ENCODE results near the gene ZKSCAN3. TPM values are rescaled to one million over a fixed set of nuclear protein-coding genes. Genes with fewer than 3 reads are reported as not detected.

Gene ZKSCAN3
- polyA plus RNA-seq, 1 donor from 2014 or later = 14.9 TPM

GRCh38 chr6:28373925-28374324 is 24.2 kb downstream of the ZKSCAN3 start:
- H3K9me3 ChIP-seq (ENCODE audit: low read length) = no peaks in the 10 kb centered on the region
- no peaks in the 10 kb centered on the region for H3K79me2 ChIP-seq (replicated peaks; ENCODE audit: insufficient read depth, low read length)
- H3K4me2 ChIP-seq (ENCODE audit: low read length) = no peak overlapping the region
- H3K9ac ChIP-seq (ENCODE audit: low read length) = no peak overlapping the region
- no peaks in the 10 kb centered on the region for H3K9me2 ChIP-seq (ENCODE audit: insufficient read depth, low read length)
- TF ChIP-seq EP300 (conservative IDR thresholded peaks at IDR 0.05; ENCODE audit: poor library complexity, severe bottlenecking) = no peak
- TF ChIP-seq RAD21 (conservative IDR thresholded peaks at IDR 0.05) = no peak
- TF ChIP-seq CTCF (IDR thresholded peaks at IDR 0.05; ENCODE audit: poor library complexity, severe bottlenecking) = no peak
- no peak for TF ChIP-seq TAF1 (IDR thresholded peaks at IDR 0.05; ENCODE audit: low read depth)
- no peak for TF ChIP-seq POLR2AphosphoS5 (IDR thresholded peaks at IDR 0.05)
- no peak for TF ChIP-seq SMC3 (conservative IDR thresholded peaks at IDR 0.05; ENCODE audit: poor library complexity)
- TF ChIP-seq, protein P1, sequence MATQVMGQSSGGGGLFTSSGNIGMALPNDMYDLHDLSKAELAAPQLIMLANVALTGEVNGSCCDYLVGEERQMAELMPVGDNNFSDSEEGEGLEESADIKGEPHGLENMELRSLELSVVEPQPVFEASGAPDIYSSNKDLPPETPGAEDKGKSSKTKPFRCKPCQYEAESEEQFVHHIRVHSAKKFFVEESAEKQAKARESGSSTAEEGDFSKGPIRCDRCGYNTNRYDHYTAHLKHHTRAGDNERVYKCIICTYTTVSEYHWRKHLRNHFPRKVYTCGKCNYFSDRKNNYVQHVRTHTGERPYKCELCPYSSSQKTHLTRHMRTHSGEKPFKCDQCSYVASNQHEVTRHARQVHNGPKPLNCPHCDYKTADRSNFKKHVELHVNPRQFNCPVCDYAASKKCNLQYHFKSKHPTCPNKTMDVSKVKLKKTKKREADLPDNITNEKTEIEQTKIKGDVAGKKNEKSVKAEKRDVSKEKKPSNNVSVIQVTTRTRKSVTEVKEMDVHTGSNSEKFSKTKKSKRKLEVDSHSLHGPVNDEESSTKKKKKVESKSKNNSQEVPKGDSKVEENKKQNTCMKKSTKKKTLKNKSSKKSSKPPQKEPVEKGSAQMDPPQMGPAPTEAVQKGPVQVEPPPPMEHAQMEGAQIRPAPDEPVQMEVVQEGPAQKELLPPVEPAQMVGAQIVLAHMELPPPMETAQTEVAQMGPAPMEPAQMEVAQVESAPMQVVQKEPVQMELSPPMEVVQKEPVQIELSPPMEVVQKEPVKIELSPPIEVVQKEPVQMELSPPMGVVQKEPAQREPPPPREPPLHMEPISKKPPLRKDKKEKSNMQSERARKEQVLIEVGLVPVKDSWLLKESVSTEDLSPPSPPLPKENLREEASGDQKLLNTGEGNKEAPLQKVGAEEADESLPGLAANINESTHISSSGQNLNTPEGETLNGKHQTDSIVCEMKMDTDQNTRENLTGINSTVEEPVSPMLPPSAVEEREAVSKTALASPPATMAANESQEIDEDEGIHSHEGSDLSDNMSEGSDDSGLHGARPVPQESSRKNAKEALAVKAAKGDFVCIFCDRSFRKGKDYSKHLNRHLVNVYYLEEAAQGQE (IDR thresholded peaks at IDR 0.05; ENCODE audit: borderline replicate concordance) = no peak
- TF ChIP-seq MXI1 (conservative IDR thresholded peaks at IDR 0.05; ENCODE audit: poor library complexity, severe bottlenecking) = no peak
- TF ChIP-seq EZH2 (IDR thresholded peaks at IDR 0.05; ENCODE audit: borderline replicate concordance, insufficient read depth, low read length, poor library complexity, severe bottlenecking) = no peak
- H4K20me1 ChIP-seq (ENCODE audit: insufficient read depth) = no peaks in the 10 kb centered on the region
- no peaks in the 10 kb centered on the region for H3K27me3 ChIP-seq (ENCODE audit: insufficient read depth, low read depth, low read length)
- no peaks in the 10 kb centered on the region for H3K36me3 ChIP-seq (ENCODE audit: insufficient read depth, low read length)
- H3F3A ChIP-seq (ENCODE audit: insufficient read depth, low read length, poor library complexity, severe bottlenecking) = no peaks in the 10 kb centered on the region
- no peak overlapping the region for H3K4me3 ChIP-seq (ENCODE audit: low read length)
- no peak overlapping the region for H3K27ac ChIP-seq (ENCODE audit: low read length)
- H2AFZ ChIP-seq (ENCODE audit: low read depth, low read length) = no peak overlapping the region

- Histone ChIP-seq H3K27ac (ENCODE audit: low read length) (no peak overlapping the region), H2AFZ (ENCODE audit: low read depth, low read length) (no peak overlapping the region), H3K9me2 (ENCODE audit: insufficient read depth, low read length) (no peaks in the 10 kb centered on the region), H3K9me3 (ENCODE audit: low read length) (no peaks in the 10 kb centered on the region), H3K27me3 (ENCODE audit: insufficient read depth, low read depth, low read length) (no peaks in the 10 kb centered on the region), H3F3A (ENCODE audit: insufficient read depth, low read length, poor library complexity, severe bottlenecking) (no peaks in the 10 kb centered on the region), H3K4me3 (ENCODE audit: low read length) (no peak overlapping the region), H3K79me2 (replicated peaks; ENCODE audit: insufficient read depth, low read length) (no peaks in the 10 kb centered on the region), H3K4me2 (ENCODE audit: low read length) (no peak overlapping the region), H3K36me3 (ENCODE audit: insufficient read depth, low read length) (peaks cover 11% of the 10 kb centered on the region), H3K9ac (ENCODE audit: low read length) (no peak overlapping the region), H4K20me1 (ENCODE audit: insufficient read depth) (no peaks in the 10 kb centered on the region)
- TF ChIP-seq EP300 (conservative IDR thresholded peaks at IDR 0.05; ENCODE audit: poor library complexity, severe bottlenecking) (no peak), RAD21 (conservative IDR thresholded peaks at IDR 0.05) (no peak), EZH2 (IDR thresholded peaks at IDR 0.05; ENCODE audit: borderline replicate concordance, insufficient read depth, low read length, poor library complexity, severe bottlenecking) (no peak), SMC3 (conservative IDR thresholded peaks at IDR 0.05; ENCODE audit: poor library complexity) (no peak)
These were observed 28.1 kb downstream of the ZKSCAN3 start for GRCh38 chr6:28377879-28378278.
